GM19351 (cell line): ENCODE data around the gene GIGYF1.
"Not testable (repeated sequence)": the region's sequence is repeated elsewhere in the genome, so short reads cannot be mapped to it uniquely, and the experiment has no call there.

Experiments used
- ATAC-seq: cut with Tn5 transposase; IDR thresholded peaks from one replicate; pipeline ENCODE4 v1.9.1; 2021; ENCODE audit warnings: mild to moderate bottlenecking, moderate library complexity; ENCODE audit not compliant: unreplicated experiment

GIGYF1 gene

GRCh38 chr7:100708395-100708794 is 14.3 kb upstream of the GIGYF1 start:
- no peak for ATAC-seq

DNA sequence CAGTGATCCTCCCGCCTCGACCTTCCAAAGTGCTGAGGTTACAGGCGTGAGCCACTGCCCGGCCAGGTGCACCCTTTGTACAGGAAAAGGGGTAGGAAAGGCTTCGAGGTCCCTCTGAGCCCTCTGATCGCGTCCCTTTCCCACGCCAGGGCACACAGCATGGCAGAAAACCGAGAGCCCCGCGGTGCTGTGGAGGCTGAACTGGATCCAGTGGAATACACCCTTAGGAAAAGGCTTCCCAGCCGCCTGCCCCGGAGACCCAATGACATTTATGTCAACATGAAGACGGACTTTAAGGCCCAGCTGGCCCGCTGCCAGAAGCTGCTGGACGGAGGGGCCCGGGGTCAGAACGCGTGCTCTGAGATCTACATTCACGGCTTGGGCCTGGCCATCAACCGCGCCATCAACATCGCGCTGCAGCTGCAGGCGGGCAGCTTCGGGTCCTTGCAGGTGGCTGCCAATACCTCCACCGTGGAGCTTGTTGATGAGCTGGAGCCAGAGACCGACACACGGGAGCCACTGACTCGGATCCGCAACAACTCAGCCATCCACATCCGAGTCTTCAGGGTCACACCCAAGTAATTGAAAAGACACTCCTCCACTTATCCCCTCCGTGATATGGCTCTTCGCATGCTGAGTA is 12.7 kb upstream of the GIGYF1 start:
- no peak for ATAC-seq

DNA sequence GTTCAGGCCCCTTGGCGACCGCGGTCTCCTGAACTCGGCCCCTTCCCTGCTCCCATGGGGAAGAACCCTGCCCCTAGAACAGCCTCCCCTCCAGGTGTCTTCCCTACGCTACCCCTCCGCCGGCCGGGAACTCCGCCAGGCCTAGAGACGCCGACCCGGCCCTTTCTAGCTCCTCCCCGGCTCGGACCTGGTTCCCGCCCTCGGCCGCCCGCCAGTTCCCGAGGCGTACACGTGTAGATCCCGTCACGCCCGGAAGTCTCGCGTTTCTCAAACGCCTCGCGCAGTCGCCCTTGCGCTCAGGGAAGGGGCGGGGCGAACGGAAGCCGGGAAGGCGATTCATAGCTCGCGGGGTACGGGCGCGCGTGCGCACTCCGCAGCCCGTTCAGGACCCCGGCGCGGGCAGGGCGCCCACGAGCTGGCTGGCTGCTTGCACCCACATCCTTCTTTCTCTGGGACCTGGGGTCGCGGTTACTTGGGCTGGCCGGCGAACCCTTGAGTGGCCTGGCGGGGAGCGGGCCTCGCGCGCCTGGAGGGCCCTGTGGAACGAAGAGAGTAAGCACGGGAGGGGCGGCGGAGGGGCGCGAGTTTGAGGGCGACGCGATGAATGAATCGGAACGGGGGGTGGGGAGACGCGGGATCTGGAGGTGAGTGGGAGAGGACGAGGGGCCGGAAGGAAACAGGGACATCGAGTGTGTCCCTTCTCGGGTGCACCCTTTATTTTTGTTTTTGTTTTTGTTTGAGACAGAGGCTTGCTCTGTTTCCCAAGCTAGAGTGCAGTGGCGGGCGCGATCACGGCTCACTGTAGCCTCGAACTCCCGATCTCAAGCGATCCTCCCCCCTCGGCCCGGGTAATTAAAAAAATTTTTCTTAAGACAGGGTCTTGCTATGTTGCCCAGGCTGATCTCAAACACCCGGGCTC is 12.0 kb upstream of the GIGYF1 start, which contains the start of gene POP7:
Gene POP7 (plus strand): TSS at position 369 of the 919 bp plus-strand sequence. CDS start 710 bp downstream, outside the sequence.
- ATAC-seq = peak; percentile 84

- ATAC-seq = peak; percentile 58
Measured at GRCh38 chr7:100705320-100705752, 11.3 kb upstream of the GIGYF1 start.

DNA sequence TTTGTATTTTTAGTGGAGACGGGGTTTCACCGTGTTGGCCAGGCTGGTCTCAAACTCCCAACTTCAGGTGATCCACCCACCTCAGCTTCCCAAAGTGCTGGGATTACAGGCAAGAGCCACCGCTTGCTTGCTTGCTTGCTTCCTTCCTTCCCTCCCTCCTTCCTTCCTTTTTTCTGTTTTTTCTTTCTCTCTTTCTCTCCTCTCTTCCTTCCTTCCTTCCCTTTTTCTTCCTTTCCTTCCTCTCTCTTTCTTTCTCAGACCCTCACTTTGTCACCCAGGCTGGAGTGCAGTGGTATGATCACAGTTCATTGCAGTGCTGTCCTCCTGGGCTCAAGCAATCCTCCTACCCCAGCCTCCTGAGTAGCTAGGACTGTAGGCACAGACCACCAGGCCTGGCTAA is 7.0 kb upstream of the GIGYF1 start:
- not testable (repeated sequence) for ATAC-seq

DNA sequence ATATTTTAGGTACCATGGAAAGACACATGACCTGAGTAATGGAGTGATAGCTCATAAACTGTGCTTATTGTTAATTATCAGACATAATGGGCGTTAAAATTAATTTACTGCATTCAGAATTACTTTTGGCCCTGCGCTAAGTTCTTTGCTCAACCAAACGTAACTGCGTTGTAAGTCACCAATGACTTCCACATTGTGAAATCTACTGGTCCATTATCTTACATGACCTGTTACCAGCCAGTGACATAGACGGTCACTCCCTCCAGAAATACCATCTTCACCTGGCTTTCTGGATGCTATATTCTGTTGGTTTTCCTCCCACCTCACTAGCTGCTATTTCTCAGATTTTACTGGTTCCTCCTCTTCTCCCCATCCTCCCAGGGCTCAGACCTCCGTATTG is 5.0 kb upstream of the GIGYF1 start:
- no peak for ATAC-seq

DNA sequence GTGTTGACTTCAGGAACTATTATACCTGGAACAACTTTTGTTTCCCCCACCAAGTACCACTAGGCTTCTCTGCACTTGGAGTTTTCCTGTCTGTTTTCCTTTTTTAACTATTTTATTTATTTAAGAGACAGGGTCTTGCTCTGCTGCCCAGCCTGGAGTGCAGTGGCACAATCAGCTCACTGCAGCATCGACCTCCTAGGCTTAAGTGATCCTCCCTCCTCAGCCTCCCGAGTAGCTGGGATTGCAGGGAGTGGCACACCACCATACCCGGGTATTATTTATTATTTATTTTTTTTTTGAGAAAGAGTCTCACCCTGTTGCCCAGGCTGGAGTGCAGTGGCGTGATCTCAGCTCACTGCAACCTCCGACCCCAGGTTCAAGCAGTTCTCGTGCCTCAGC is 2.1 kb upstream of the GIGYF1 start:
- ATAC-seq = no peak

- peak; percentile 21 for ATAC-seq
Measured at GRCh38 chr7:100693312-100694097, 545 bp downstream of the GIGYF1 start.

DNA sequence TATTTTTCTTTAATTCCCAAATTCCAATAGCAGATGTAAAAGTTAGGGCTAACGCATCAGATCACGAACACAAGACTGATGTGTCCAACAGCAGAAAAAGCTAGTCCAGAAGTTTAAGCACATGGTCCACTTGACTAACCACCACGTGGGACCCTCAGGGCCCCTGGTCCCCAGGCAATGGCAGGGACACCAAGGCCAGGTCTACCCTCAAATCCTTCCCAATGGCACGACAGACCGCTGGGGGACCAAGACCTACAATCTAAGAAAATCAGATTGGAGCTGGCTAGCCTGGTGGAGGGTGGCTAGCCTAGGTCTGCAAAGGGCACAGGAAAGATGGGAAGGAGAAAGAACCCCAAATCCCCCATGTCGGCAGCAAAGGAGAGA is 1.5 kb downstream of the GIGYF1 start:
- ATAC-seq = no peak

DNA sequence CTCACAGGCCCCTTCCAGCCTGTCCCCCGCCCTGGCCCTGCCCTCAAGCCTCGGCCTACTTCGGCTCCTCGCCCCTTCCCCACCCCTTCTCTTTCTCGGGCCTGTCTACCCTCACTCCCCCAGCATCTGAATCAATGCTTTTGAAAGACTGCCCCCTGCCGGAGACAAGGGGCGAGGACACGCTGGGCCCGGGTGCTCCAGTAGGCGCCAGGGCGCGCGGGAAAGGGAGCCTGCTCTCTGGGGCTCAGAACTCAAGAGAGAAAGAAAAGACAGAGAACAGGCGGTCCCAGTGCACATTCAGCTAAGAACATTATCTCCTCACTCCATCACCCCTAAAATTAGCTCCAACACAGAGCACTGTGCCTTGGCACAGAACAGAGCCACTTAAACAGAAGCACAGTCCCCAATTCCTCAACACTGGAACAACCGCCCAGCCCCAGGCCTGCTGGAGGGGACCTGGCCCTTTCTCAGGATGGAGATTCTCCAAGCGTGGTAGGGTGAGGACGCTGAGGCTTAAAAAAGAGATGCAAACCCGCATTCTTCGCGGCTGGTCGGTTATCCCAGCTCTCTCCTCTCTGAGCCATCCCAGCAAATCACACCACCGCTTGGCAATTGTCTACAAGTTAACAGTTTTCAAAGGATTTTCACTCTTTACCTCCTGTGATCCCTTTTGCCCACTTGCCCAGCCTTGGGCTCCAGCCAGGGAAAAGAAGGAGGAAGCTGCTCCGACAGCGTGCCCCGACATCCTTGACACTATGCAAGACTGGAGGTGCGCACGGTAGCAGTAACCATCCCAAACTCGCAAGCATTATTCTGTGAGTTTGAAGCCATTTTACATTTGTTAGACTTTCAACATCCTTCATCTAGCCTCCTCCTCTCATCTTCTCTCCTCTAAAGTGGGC is 2.1 kb downstream of the GIGYF1 start:
- no peak for ATAC-seq

DNA sequence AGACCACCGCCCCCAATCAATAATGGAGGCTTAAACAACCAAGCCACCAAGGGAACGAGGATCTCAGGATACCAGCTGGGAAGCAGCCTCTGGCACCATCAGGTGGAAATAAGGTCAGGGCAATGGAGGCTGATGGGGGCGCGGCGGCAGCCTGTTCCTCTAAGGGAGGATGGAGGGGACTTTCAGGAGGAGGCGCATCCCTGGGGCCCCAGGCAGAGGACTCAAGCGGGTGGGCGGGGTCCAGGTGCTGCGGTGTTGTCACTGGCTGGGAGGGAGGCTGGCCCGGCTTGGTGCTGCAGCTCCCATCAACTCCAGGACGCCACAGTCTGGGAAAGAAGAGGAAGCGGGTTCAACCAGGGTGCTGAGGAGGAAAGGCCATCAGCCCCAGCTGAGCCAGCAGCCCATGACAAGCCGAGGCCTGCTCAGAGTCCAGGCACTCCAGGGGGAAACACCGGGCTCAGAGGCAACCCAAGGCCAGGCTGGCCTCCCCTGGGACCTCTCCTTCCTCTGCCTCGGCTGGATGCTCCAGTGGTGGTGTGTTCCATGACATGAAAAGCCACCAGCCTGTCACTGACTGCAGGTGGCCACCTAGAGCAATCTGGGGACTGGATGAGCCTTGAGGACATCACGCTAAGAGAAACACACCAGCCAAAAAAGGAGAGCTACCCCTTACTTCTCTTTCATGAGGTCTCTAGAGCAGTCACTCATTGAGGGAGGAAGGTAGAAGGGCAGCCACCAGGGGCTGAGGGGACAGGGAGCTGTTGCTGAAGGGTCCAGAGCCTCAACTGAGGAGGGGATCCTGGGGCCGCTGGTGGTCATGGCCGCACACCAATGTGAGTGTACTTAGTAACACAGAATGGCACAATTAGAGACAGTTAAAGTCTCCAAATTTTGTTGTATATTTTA is 4.6 kb downstream of the GIGYF1 start:
- ATAC-seq = no peak

DNA sequence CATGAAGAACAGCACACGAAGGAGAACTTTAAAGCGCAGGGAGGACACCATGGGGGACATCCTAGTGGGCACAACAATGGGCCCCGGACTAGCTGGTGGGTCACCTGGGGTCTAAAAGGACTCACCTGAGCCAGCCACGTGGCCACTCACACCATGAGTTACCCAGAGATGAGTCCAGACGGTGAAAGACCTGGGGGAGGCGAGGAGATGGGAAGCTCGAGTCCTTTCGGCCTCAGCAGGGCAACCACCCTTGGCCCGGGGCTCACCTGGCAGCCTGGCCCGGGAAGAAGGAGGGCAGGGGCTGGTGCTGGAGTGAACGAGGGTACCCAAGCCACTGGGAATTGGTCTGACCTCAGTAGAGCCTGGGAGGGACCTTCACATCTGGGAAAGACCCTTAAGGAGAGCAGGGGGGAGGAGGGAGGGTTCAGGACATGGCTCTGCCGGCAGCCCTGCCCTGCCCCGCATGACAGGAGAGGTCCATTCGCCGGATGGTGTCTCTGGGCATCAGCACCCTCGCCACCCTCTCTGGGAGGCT is 5.7 kb downstream of the GIGYF1 start:
- no peak for ATAC-seq

GRCh38 chr7:100687751-100688300 is 6.2 kb downstream of the GIGYF1 start:
- no peak for ATAC-seq

GRCh38 chr7:100687261-100687660 is 6.8 kb downstream of the GIGYF1 start:
- no peak for ATAC-seq

GRCh38 chr7:100686822-100687211 is 7.2 kb downstream of the GIGYF1 start:
- no peak for ATAC-seq

DNA sequence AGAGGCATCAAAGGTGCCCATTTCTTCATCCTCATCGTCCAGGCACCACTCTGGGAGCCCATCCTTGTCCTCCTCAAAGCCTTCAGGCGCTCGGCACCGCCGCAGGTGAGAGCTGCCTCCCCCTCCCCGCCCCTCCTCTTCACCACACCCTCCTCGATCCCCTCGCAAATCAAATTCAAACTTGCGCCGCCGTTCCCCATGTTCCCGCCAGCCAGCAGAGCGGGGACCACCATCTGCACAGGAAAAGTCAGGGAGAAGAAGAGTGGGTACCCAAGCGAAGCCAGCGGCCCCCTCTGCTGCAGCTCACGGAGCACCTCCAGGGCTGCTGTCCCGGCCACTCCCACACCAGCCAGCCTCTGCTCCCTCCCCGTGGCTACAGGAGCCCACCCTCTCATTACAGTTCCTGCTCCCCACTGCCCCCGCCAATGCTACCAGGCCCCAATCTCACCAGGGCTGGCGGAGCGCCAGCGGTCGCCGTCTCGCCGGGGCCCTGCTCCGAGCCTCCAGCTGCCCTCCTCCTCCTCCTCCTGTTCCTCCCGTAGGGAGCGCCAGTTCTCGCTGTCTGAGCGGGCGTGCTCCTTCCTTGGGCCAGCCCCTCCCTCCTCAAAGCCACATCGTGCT is 7.7 kb downstream of the GIGYF1 start:
- no peak for ATAC-seq

- no peak for ATAC-seq
Measured at GRCh38 chr7:100685631-100686145, 8.4 kb downstream of the GIGYF1 start.

DNA sequence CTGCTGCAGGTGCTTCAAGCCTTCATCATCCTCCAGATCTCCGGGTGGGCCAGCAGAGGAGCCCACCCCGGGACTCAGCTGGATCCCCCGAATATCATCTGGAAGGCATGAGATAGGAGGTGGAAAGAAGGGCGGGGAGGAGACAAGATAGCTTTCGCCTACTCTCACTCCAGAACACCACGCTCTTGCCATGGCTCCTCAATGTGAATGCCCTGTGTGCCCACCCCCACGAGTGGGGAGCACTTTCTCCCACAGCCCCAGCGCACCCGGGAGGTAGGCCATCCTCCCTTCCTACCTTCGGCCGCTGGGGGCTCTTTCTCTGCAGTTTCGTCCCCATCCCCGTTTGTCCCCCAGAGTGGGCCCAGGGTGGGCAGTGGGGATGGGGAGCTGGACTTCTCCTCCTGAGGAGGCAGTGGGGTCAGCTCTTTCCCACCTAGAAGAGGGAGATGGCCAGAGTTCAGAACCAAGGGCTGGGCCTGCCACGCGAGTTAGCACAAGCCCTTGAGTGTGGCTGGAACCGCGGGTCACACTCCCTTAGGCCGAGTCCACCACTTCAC is 8.9 kb downstream of the GIGYF1 start:
- ATAC-seq = no peak
